HG02763 (cell line): ENCODE results near the gene OSBPL10.
A peak's percentile ranks its signal among the peaks of the same experiment; 100 is the strongest.

Experiments
- ATAC-seq: cut with Tn5 transposase; IDR thresholded peaks from one replicate; pipeline ENCODE4 v1.9.1; 2021; ENCODE audit warnings: mild to moderate bottlenecking, moderate library complexity; ENCODE audit not compliant: unreplicated experiment

The OSBPL10 gene

GRCh38 chr3:31960793-31961431 lies 20.1 kb downstream of the OSBPL10 start:
- ATAC-seq = peak; percentile 60

DNA sequence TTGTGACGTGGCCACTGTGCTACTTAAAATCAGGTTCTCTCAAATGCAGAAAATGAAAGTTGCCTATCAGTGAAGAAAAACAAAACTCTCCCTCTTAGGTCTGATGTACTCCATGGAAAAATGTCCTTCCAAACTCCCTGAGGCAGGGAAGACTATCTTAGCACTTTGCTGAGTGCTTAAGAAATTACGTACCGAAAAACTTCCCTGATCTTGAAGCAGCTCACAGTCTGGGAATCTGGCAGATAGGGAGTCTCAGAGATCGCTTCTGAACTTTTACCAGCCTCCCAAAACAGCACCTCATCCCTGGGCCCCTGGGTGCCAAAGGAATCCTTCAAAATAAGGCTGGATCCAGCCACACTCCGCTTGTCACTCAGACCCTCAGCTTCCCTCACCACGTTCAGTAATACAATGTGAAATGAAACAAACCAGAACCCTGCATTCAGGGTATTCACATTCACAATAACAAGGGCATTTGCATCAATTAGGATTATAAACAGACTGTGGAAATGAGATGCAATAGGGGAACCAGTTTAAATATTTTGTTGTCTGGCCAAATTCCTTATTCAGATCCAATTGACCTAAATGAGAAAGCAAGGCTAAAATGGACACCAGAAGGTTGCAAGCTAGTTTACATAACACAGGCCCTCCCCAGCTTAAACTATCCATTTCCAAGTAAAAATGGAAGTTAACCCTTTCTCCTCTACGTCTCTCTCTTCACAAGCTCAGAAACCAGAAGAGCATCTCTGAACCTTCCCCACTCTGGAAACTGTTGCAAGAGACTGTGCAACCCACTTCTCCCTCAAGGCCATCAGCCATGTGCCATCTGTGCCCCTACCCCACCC lies 20.9 kb downstream of the OSBPL10 start:
- ATAC-seq = peak; percentile 23

DNA sequence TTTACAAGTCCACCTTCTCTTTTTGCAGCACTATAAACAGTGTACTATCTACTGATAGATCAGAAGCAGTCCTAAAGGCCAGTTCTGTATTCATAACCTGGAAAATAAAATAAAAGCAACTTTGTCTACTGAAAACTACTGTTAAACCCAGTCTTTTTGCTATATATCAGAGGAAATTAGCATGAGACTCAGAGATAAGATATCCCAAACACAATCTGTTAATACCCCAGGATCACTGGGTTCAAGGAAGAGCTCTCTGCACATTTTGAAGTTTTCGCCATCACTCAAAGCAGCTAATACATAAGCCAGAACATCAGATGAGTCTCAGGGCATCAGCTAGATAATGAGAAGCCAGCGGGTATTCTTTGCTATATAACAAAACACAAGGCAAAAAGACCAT lies 21.8 kb downstream of the OSBPL10 start:
- ATAC-seq = no peak

GRCh38 chr3:31958701-31959152 lies 22.3 kb downstream of the OSBPL10 start:
- ATAC-seq = no peak

GRCh38 chr3:31957106-31957505 lies 24.0 kb downstream of the OSBPL10 start:
- no peak for ATAC-seq

DNA sequence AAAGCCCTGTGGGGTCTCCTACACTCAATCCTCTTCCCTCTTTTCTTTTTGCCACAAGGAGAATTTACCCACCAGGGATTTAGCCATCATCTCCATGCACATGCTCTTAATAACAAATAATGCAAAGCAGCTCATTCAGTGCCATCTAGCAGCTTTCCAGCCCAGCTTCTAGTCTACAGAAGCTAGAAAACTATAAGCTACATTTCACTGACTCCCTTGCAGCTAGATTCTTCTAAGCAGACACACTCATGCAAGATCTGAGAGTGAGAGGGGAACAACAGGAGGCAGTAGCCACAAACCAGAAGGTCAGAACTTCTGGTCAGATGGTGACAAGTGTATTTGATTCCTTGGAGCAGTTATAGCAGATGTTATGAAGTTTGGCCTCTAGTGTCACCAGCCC lies 25.5 kb downstream of the OSBPL10 start:
- no peak for ATAC-seq

GRCh38 chr3:31953636-31954035 lies 27.4 kb downstream of the OSBPL10 start:
- no peak for ATAC-seq

- ATAC-seq = no peak
Measured at GRCh38 chr3:31953091-31953490, 28.0 kb downstream of the OSBPL10 start.

- ATAC-seq = peak; percentile 85
Measured at GRCh38 chr3:31952205-31952604, 28.9 kb downstream of the OSBPL10 start.

GRCh38 chr3:31948280-31948679 lies 32.8 kb downstream of the OSBPL10 start:
- ATAC-seq = no peak

GRCh38 chr3:31947671-31948091 lies 33.4 kb downstream of the OSBPL10 start:
- ATAC-seq = no peak

DNA sequence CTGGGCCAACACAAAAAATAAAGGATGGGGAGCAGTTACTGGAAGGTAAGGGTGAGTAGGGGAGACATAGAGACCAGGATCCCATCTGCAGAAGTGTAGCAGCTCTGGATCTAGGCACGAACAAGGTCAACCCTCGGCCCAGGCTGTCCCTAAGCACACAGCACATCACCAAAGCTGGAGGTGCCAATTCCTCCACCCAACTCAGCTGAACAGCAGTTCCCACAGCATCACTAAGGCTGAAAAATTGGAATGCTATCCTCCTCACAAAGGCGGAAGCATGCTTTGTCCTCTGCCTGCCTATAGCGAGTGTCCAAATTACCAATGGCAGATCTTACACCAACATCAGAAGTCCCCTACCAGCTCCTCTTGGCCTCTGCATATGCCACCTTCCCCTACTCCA lies 33.9 kb downstream of the OSBPL10 start:
- ATAC-seq = no peak

DNA sequence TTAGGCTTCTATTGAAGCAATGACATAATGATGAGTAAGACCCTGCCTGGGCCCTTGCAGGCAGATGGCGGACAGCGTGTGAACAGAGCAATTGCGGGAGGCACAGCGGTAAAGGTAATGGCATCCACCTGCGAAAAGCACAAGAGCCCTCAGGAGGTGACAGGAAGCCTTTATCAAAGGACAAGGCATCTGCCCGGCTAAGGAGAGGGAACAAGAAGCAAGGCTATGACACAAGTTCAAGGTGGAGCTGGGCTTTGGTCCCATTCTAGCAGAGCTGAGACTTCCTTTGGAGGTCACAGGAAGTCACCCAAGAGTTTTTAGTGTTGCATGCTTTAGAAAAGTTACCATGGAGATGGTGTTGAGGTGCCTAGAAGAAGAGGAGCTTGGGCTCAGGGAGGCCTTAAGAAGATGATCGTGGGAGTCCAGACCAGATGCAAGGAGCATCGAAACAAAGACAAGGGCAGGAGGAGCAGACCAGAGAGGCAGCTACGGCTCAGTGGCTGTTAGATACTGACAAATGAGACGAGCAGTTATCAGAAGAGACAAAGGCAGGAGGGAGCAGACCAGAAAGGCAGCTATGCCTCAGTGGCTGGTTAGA lies 34.5 kb downstream of the OSBPL10 start:
- ATAC-seq = no peak

- ATAC-seq = no peak
Measured at GRCh38 chr3:31945738-31946052, 35.4 kb downstream of the OSBPL10 start.

DNA sequence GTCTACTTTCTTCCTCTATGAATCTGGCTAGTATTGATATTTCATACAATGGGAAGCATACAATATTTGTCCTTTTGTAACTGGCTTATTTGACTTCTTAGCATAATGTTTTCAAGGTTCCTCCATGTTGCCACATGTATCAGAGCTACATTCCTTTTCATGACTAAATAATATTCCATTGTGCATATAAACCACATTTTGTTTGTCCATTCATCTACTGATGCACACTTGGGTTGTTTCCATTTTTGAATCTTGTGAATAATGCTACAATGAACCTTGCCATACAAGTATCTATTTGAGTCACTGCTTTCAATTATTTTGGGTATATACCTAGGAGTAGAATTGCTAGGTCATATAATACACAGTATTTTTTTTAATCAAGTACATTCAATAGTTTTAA lies 38.0 kb downstream of the OSBPL10 start:
- ATAC-seq = no peak

- ATAC-seq = no peak
Measured at GRCh38 chr3:31942446-31942845, 38.6 kb downstream of the OSBPL10 start.

GRCh38 chr3:31937225-31937624 lies 43.8 kb downstream of the OSBPL10 start:
- no peak for ATAC-seq

- ATAC-seq = no peak
Measured at GRCh38 chr3:31936420-31937060, 44.5 kb downstream of the OSBPL10 start.

DNA sequence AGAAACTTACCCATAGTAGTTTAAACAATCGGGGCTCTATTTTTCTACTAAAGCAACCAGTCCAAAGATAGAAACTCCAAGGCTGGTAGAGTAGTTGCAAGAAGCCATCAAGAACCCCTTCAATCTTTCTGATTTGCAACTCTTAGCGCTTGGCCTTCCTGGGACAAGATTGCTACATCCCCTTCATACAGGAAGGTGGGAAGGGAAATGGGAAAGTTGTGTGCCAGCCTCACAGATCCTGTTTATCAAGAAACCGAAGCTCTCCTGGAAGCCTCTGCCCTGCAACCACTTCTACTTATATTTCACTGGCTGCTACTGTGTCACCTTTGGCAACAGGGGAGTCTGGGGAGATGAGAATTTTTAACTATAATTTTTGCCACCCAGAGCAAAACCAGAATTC lies 46.2 kb downstream of the OSBPL10 start:
- ATAC-seq = no peak

- no peak for ATAC-seq
Measured at GRCh38 chr3:31934018-31934417, 47.0 kb downstream of the OSBPL10 start.

DNA sequence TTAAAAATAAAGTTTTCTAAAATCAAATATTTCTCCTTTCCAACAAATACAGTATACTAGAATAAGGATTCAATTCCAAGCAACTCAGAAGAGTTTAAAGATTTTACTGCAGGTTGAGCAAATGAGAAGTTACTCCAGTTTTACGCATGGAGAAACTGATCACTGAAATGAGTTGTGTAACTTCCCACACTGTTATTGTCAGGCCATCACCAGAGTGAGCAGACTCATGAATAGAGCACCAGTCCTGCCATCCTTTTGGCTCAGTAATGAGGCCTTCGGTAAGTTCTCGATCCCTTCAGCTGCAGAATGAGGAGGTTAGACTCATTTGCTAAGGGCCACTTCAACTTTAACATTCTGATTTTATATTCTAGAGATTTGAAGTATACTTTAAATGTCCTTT lies 48.1 kb downstream of the OSBPL10 start:
- no peak for ATAC-seq
